HepG2 (cell line): ENCODE data around the gene DEUP1. TPM values are rescaled to one million over a fixed set of nuclear protein-coding genes. Genes with fewer than 3 reads are reported as not detected.

Experiments
- ATAC-seq: fragments of 200-7000 bp; cut with Tn5 transposase; 3 replicates; pipeline ENCODE4 v1.9.1; 2020; ENCODE audit warnings: mild to moderate bottlenecking, moderate library complexity
- BruUV-seq: library from RNA; stranded (reverse); fragments of 400-500 nt; replicated peaks from 2 replicates; lab custom pipeline; 2021; lab: Mats Ljungman, UMichigan
- CTCF ChIA-PET: fragments of 300-600 bp; formaldehyde crosslinking; extraction: SDS; loops from one replicate; lab custom pipeline; 2021; ENCODE audit warnings: low total read pairs, inconsistent platforms, low intra/inter-chr PET ratio; lab: Yijun Ruan, JAX
- POLR2A ChIA-PET: fragments of 350-600 bp; sonication (Branson Sonifier 250); formaldehyde crosslinking; loops from one replicate; lab custom pipeline; 2020; ENCODE audit warnings: antibody characterized with exemption, inconsistent platforms; lab: Yijun Ruan, JAX
- DNase-seq: peaks from one replicate; pipeline ENCODE4 v3.0.0-alpha.2; 2015; ENCODE audit warnings: low spot score
- FAIRE-seq: peaks from 3 replicates; lab custom pipeline; 2011; peaks lifted over from hg19 to GRCh38; lab: Jason Lieb, UNC
- H2AFZ ChIP-seq: one replicate; pipeline ENCODE4 v1.6.1; 2011; ENCODE audit warnings: low read length, inconsistent platforms
- H3K27ac ChIP-seq: fragments of 300-600 bp; 3 replicates; pipeline ENCODE4 v1.8.0; 2011; ENCODE audit warnings: mixed run types, mild to moderate bottlenecking, mixed read lengths, low read length, inconsistent platforms; ENCODE audit not compliant: insufficient read depth; ENCODE audit errors: extremely low read length
- H3K27me3 ChIP-seq, 2 experiments: fragments of 200-600 bp in 1 of 2; 2 replicates in 1 of 2; 3 replicates in 1 of 2; pipeline versions ENCODE4 v1.6.0 to v1.8.0; 2011; ENCODE audit warnings: low read length in 2 of 2, mild to moderate bottlenecking in 2 of 2, moderate library complexity in 2 of 2, inconsistent platforms in 1 of 2; ENCODE audit not compliant: insufficient read depth in 2 of 2, control insufficient read depth in 1 of 2
- H3K36me3 ChIP-seq, 2 experiments: fragments of 200-600 bp in 1 of 2; replicated peaks in 1 of 2; 2 replicates in 1 of 2; 3 replicates in 1 of 2; pipeline versions ENCODE4 v1.5.1 to v1.8.0; 2011; ENCODE audit warnings: low read length in 2 of 2, inconsistent platforms in 1 of 2; ENCODE audit not compliant: insufficient read depth in 2 of 2, control insufficient read depth in 1 of 2
- H3K4me1 ChIP-seq: 2 replicates; pipeline ENCODE4 v1.5.1; 2012; ENCODE audit warnings: low read length, inconsistent platforms; ENCODE audit not compliant: insufficient read depth
- H3K4me2 ChIP-seq: 2 replicates; pipeline ENCODE4 v1.6.0; 2011; ENCODE audit warnings: low read depth, low read length, inconsistent platforms
- H3K4me3 ChIP-seq, 3 experiments: fragments of 200-600 bp in 1 of 3; sonication (generic), shearing (Covaris generic) in 1 of 3; replicated peaks in 1 of 3; 2 replicates each; pipeline ENCODE4 v1.5.1; 2011 to 2016; ENCODE audit warnings: low read length in 3 of 3, inconsistent platforms in 2 of 3, low read depth in 2 of 3, mild to moderate bottlenecking in 2 of 3, control low read depth in 1 of 3, mixed read lengths in 1 of 3; ENCODE audit not compliant: insufficient read depth in 1 of 3
- H3K79me2 ChIP-seq: one replicate; pipeline ENCODE4 v1.6.1; 2011; ENCODE audit warnings: low read length, inconsistent platforms; ENCODE audit not compliant: insufficient read depth
- H3K9ac ChIP-seq: 2 replicates; pipeline ENCODE4 v1.6.0; 2011; ENCODE audit warnings: mild to moderate bottlenecking, low read depth, low read length, inconsistent platforms; ENCODE audit not compliant: insufficient read depth
- H3K9me3 ChIP-seq: 2 replicates; pipeline ENCODE4 v1.5.1; 2012; ENCODE audit warnings: mild to moderate bottlenecking, low read length
- H4K20me1 ChIP-seq: 2 replicates; pipeline ENCODE4 v1.6.0; 2011; ENCODE audit warnings: inconsistent platforms, mild to moderate bottlenecking, low read length, moderate library complexity; ENCODE audit not compliant: insufficient read depth
- EEA1 ChIP-seq: sonication (generic); formaldehyde crosslinking; IDR thresholded peaks from 2 replicates; pipeline ENCODE4 v1.5.1; 2020; ENCODE audit warnings: mild to moderate bottlenecking, missing genetic modification reagents, borderline replicate concordance
- MTERF4 ChIP-seq: sonication (generic); formaldehyde crosslinking; IDR thresholded peaks from 2 replicates; pipeline ENCODE4 v1.8.0; 2023; ENCODE audit warnings: mild to moderate bottlenecking, missing genetic modification reagents
- PHF8 ChIP-seq: sonication (generic); formaldehyde crosslinking; IDR thresholded peaks from 2 replicates; pipeline ENCODE4 v1.5.0; 2020; ENCODE audit warnings: missing genetic modification reagents
- ZBTB40 ChIP-seq, 2 experiments: fragments of 450-650 bp in 1 of 2; sonication (generic) in 1 of 2; formaldehyde crosslinking in 1 of 2; IDR thresholded peaks; 2 replicates each; pipeline versions ENCODE4 v1.6.1 to v1.8.0; 2016 to 2022; ENCODE audit warnings: antibody characterized with exemption in 1 of 2, mild to moderate bottlenecking in 1 of 2, missing genetic modification reagents in 1 of 2
- ZHX2 ChIP-seq, 2 experiments: sonication (generic) in 1 of 2; formaldehyde crosslinking in 1 of 2; IDR thresholded peaks; 2 replicates each; pipeline versions ENCODE4 v1.6.1 to v1.9.0; 2014 to 2022; ENCODE audit warnings: antibody characterized with exemption in 1 of 2, borderline replicate concordance in 1 of 2, inconsistent platforms in 1 of 2, low read depth in 1 of 2, missing genetic modification reagents in 1 of 2
- ZNF691 ChIP-seq: sonication (generic); formaldehyde crosslinking; IDR thresholded peaks from 2 replicates; pipeline ENCODE4 v1.4.0; 2020; ENCODE audit warnings: missing genetic modification reagents, low read depth, mild to moderate bottlenecking, borderline replicate concordance
- WGBS: methylation state at CpG from one replicate; pipeline ENCODE4 v1.1.6; 2017; ENCODE audit warnings: low lambda C conversion rate; 5-methylcytosine and 5-hydroxymethylcytosine counted together
- in situ Hi-C: cut with HindIII; loops from 2 replicates; pipeline ENCODE4 v1.10.0; 2017; ENCODE audit warnings: low pct_unique_long_range_greater_than_20kb; ENCODE audit not compliant: extremely low pct_ligation_motif_present
- intact Hi-C: fragments of 100-400 bp; cut with micrococcal nuclease; formaldehyde crosslinking; loops from one replicate; pipeline ENCODE4 v1.10.0; 2022; ENCODE audit not compliant: unreplicated experiment
- polyA plus RNA-seq, 8 experiments: library from polyadenylated mRNA; depleted of rRNA in 3 of 8; stranded (reverse) in 7 of 8; unstranded in 1 of 8; fragments of >200 nt; fragmentation: Illumina TruSeq in 4 of 8; extraction: Trizol in 4 of 8; gene quantifications; 2 replicates each; pipeline versions ENCODE4 v1.2.1 to v1.2.3, GENCODE V29; 2011 to 2016; ENCODE audit warnings: low read depth in 4 of 8, missing spikeins in 1 of 8, mixed read lengths in 1 of 8; ENCODE audit not compliant: insufficient read depth in 1 of 8
- total RNA-seq, 5 experiments: library from RNA; depleted of rRNA; stranded (reverse); fragments of >200 nt; fragmentation: Illumina TruSeq; extraction: Trizol; gene quantifications; 2 replicates each; pipeline ENCODE4 v1.2.3, GENCODE V29; 2016; ENCODE audit warnings: low read depth in 1 of 5

Gene DEUP1
- total and polyA plus RNA-seq, 2 of the 13 experiments (the other 11 are each of a cell fraction or from before 2014, with no cell fraction given), result not detected

- 53% methylated on average over 3 of the region's 3 CpGs for WGBS
- CTCF ChIA-PET, result no interaction called here
- no peak for TF ChIP-seq ZNF691
- TF ChIP-seq PHF8 (CRISPR knock-in tag), result no peak
- TF ChIP-seq MTERF4, result no peak
- no peak for TF ChIP-seq ZBTB40 (IDR thresholded peaks at IDR 0.05)
- TF ChIP-seq ZBTB40 (CRISPR knock-in tag; IDR thresholded peaks at IDR 0.05), result no peak
- TF ChIP-seq EEA1 (CRISPR knock-in tag), result no peak
- no peak for TF ChIP-seq ZHX2 (IDR thresholded peaks at IDR 0.05; ENCODE audit: low read depth)
- no peak for TF ChIP-seq ZHX2 (CRISPR knock-in tag; IDR thresholded peaks at IDR 0.05; ENCODE audit: borderline replicate concordance)
Measured at GRCh38 chr11:93403930-93404329, 73.4 kb downstream of the DEUP1 start.

More at GRCh38 chr11:93403930-93404329, 73.4 kb downstream of the DEUP1 start:
- no peaks in the 10 kb centered on the region for H3K79me2 ChIP-seq
- H3K4me3 ChIP-seq, result no peak overlapping the region
- no peak overlapping the region for H2AFZ ChIP-seq
- H3K27ac ChIP-seq, result no peak overlapping the region
- H3K9ac ChIP-seq, result no peak overlapping the region
- no peaks in the 10 kb centered on the region for H3K27me3 ChIP-seq
- H3K4me2 ChIP-seq, result no peak overlapping the region
- H3K9me3 ChIP-seq, result no peaks in the 10 kb centered on the region
- POLR2A ChIA-PET, result no interaction called here
- H3K36me3 ChIP-seq, result no peaks in the 10 kb centered on the region
- no peaks in the 10 kb centered on the region for H4K20me1 ChIP-seq
- in situ Hi-C loops, result no loop called here
- intact Hi-C loops, result no loop called here
- DNase-seq (no peak), FAIRE-seq (no peak), ATAC-seq (no peak)
- no peaks in the 10 kb centered on the region for H3K4me1 ChIP-seq
- no TSS peak for BruUV-seq
